Dermis lymphatic vessel endothelial cell (primary cell): ENCODE results near the gene SLC25A30. TPM values are rescaled to one million over a fixed set of nuclear protein-coding genes. Genes with fewer than 3 reads are reported as not detected.

Experiments used
- total RNA-seq: library from RNA; depleted of rRNA; stranded (reverse); fragments of >200 nt; gene quantifications from 2 replicates; pipeline ENCODE4 v1.2.1, GENCODE V29; 2014

Gene SLC25A30
- total RNA-seq = 7.2 and 10.3 TPM in 2 replicates

DNA sequence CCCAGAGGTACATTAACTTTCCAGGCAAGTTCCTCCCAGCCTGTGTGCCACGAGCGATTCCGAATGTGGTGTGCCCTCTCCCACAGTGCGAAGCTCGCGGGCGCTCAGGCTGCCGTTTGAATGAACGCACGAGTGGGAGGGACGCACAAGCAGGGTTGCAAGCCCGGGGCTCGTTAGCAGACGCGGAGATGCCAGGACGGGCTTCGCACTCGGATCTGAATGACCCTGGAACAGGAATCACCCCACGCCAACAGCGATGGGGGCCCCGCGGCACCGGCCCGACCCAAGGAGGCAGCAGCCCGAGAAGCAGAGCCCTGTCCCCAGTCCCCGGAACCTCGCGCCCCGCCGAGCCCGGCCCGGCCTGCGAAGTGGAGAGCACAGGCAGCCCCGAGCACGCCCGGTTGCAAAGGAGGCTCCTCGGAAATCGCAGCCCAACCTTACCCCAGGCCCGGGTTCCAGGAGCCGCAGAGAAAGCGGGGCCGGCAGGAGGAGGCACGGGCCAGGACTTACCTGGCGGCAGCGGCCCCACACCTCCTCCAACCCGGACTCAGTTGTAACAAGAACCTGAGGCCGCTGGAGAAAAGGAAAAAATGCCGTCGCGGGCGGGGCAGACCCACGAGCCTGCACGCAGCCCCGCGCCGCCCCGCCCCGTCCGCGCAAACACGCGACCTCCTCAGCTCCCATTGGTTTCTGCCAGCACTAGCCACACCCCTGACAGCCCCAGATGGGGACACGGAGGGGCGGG lies at the start of gene SLC25A30:
Gene SLC25A30 (minus strand): TSS at position 584 of the 745 bp plus-strand sequence. CDS start 6,948 bp downstream, outside the sequence.

DNA sequence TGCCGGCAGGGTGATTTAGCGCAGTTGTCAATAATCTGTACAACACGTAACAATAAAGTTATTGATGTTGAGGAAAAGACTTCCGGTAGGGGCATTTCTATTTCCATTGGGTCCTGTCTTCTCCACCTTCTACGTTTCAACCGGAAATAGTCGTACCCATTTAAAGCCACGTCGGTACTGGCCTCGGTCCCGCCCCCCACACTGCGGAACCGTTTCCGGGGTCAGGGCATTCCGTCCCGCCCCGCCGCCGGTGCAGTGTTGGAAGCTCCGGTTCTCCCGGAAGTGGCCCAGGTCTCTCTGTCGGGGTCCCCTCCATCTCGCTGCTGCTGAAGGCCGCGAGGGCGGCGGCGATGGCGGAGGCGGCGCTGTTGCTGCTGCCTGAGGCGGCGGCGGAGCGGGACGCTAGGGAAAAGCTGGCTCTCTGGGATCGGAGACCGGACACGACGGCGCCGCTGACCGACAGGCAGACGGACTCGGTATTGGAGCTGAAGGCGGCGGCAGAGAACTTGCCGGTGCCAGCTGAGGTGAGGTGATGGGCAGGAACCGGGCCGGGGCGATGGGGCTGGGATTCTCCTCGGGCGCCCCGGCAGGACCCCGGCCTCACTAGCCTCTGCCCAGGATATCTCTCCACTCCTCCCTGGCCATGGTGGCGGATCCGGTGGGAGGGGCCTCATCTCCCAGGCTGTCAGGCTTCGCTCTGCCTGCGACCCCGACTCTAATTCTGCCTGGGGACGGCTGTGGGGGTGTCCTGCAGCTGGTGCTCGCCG lies 46.7 kb upstream of the SLC25A30 start, which contains the start of gene COG3:
Gene COG3 (plus strand): TSS at position 253 of the 767 bp plus-strand sequence. CDS start 98 bp downstream, at position 351.

Other genes with a start within 250 kb of the SLC25A30 start
- gene KCTD4, start 217.3 kb downstream of the SLC25A30 start, total RNA-seq = not detected in 2 replicates
- gene TPT1, start 77.2 kb downstream of the SLC25A30 start, total RNA-seq = 3,482 and 3,771 TPM in 2 replicates
- 26.8 and 30.1 TPM in 2 replicates for gene COG3, start 46.6 kb upstream of the SLC25A30 start, total RNA-seq
- not detected in 2 replicates for gene ERICH6B, start 197.4 kb upstream of the SLC25A30 start, total RNA-seq